Kidney epithelial cell (primary cell): ENCODE measurements around the gene PTX4. TPM values are rescaled to one million over a fixed set of nuclear protein-coding genes. Genes with fewer than 3 reads are reported as not detected.

Experiments used
- DNase-seq: peaks from one replicate; pipeline ENCODE4 v3.0.0-alpha.2; 2010; ENCODE audit warnings: low read depth
- H3K27me3 ChIP-seq: 2 replicates; pipeline ENCODE4 v1.6.0; 2011; ENCODE audit warnings: low read length; ENCODE audit not compliant: control insufficient read depth, insufficient read depth
- H3K36me3 ChIP-seq: 2 replicates; pipeline ENCODE4 v1.5.1; 2011; ENCODE audit warnings: low read length; ENCODE audit not compliant: control insufficient read depth, insufficient read depth
- H3K4me3 ChIP-seq: 2 replicates; pipeline ENCODE4 v1.5.1; 2011; ENCODE audit warnings: low read depth, mild to moderate bottlenecking, control low read depth, low read length
- total RNA-seq: library from RNA; depleted of rRNA; stranded (reverse); fragments of >200 nt; gene quantifications from 2 replicates; pipeline ENCODE4 v1.2.3, GENCODE V29; 2015
- TF ChIP-seq, protein P1 (sequence below): IDR thresholded peaks from 2 replicates; pipeline ENCODE4 v1.5.1; 2011; ENCODE audit warnings: mild to moderate bottlenecking, moderate library complexity, low read length, control low read depth, inconsistent platforms; ENCODE audit not compliant: insufficient read depth, poor library complexity, severe bottlenecking

PTX4 gene
- total RNA-seq, 1 donor from 2014 or later, result not detected

DNA sequence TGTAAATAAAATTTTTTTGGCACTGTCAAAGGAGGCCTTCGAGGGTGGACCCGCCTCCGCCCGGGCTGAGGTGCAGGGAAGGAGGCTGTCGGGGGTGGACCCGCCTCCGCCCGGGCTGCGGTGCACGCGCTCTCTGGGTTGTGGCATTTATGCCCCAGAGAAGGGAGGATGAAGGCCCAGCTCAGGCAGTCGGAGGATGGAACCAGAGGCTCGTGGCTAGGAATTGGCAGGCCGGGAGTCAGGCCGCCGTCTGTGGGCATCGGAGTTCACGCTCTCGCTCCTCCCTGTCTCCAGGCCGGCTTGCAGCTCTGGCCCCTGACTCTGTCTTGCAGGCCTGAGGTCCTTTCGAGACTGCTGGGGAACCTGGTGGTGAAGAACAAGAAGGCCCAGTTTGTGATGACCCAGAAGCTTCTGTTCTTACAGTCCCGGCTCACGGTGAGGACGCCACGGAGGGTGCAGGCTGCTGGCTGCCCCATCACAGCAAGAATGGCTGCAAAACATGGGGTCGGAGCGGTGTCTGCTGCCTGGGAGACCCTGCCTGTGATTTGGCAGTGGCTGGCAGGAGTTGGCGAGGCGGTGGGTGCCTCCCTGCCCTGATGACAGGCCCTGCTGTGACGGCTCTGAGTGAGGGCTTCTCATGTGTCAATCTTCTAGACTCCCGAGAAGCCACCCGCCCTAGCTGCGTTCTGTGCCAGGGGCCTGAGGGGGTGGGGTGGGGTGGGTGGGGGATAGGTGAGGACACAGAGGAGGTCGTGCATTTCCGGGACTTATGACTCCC lies 10.3 kb upstream of the PTX4 start:
- TF ChIP-seq, protein P1, sequence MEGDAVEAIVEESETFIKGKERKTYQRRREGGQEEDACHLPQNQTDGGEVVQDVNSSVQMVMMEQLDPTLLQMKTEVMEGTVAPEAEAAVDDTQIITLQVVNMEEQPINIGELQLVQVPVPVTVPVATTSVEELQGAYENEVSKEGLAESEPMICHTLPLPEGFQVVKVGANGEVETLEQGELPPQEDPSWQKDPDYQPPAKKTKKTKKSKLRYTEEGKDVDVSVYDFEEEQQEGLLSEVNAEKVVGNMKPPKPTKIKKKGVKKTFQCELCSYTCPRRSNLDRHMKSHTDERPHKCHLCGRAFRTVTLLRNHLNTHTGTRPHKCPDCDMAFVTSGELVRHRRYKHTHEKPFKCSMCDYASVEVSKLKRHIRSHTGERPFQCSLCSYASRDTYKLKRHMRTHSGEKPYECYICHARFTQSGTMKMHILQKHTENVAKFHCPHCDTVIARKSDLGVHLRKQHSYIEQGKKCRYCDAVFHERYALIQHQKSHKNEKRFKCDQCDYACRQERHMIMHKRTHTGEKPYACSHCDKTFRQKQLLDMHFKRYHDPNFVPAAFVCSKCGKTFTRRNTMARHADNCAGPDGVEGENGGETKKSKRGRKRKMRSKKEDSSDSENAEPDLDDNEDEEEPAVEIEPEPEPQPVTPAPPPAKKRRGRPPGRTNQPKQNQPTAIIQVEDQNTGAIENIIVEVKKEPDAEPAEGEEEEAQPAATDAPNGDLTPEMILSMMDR, result no peak
- H3K36me3 ChIP-seq, result peaks cover 1% of the 10 kb centered on the region
- DNase-seq, result no peak
- no peak overlapping the region for H3K4me3 ChIP-seq
- H3K27me3 ChIP-seq, result no peaks in the 10 kb centered on the region

DNA sequence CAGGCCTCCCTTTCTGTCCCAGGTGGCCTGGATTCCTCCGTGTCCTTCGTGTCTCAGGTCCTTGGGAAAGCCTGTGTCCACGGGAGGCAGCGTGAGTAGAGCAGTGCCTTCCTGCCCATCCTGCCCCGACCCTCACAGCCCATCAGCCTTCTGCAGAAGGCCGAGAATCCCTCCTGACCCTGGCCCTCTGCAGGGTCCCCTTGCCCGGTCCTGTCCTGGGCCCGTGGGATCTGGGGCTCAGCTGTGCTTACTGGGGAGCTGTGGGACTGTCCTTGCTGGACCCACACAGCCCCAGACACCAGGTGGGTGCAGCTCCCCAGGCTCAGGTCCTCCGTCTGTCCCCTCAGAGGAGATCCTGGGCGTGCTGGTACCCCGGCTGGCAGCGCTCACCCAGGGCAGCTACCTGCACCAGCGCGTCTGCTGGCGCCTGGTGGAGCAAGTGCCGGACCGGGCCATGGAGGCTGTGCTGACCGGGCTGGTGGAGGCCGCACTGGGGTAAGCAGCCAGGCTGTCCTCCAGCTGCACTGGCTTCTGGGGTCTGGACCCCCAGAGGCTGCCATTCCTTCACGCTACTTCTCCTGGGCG lies 8.4 kb upstream of the PTX4 start:
- TF ChIP-seq, protein P1, result no peak
- no peak overlapping the region for H3K4me3 ChIP-seq
- DNase-seq, result no peak
- no peaks in the 10 kb centered on the region for H3K36me3 ChIP-seq
- H3K27me3 ChIP-seq, result no peaks in the 10 kb centered on the region

DNA sequence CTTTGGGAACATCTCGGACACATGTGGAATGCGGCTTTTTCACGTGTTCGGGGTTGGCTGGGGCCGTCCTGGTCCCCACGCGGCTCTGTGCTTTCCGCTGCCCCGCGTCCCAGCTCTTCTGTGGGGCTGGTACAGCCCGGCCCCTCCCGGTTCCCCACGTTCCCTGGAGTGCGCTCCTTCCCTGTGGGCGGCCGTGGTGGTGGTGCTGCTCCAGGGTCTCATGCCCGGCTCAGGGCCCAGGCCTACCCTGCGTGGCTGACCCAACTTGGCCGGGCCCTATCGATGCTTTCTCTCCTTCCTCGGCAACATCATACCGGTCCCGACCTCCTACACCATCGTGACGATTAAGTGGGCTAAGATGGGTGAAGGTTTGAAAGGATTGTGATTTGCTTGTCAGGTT lies 7.7 kb upstream of the PTX4 start:
- Histone ChIP-seq H3K27me3 (no peaks in the 10 kb centered on the region), H3K4me3 (no peak overlapping the region), H3K36me3 (no peaks in the 10 kb centered on the region)
- no peak for DNase-seq
- TF ChIP-seq, protein P1, result no peak

DNA sequence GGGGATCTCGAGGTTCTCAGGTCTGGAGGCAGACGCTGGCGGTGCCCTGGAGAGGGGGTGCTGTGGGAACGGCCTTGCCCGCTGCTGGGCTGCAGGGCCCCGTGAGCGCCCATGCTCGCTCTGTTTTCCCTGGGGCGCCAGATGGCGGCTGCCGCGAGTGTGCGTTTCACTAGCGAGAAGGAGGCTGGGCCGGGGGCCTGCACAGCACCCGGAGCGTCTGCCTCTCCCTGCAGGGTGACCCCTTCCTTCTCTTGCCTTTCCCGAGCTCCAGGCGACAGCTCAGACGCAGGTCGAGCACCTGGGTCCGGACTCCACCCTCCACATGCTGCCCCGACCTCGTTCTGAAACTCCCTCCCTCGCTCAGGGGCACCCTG lies 7.1 kb upstream of the PTX4 start:
- no peak for DNase-seq
- no peaks in the 10 kb centered on the region for H3K36me3 ChIP-seq
- TF ChIP-seq, protein P1, result no peak

DNA sequence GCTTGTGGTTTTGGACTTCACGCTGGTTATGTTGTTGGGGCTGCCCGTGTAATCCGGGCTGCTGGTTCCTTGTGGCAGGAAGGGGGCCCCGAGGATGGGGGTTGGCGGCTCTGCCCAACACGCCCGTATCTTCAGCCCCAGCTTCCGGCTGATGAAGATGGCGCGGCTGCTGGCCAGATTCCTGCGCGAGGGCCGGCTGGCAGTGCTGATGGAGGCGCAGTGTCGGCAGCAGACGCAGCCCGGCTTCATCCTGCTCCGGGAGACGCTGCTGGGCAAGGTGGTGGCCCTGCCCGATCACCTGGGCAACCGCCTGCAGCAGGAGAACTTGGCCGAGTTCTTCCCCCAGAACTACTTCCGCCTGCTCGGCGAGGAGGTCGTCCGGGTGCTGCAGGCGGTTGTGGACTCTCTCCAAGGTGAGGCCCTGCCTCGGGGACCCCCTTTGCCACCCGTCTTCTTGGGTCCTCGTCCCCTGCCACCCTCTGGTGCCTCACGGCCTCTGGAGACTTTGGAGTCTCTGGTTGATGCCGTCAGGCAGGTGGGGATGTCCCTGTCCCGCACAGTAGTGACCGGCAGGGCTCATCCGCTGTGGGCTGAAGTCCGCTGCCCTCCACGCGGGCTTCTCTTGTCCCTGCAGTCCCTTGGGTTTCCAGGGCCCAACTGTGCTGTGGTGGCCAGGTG lies 6.6 kb upstream of the PTX4 start:
- TF ChIP-seq, protein P1, result no peak
- Histone ChIP-seq H3K27me3 (no peaks in the 10 kb centered on the region), H3K36me3 (no peaks in the 10 kb centered on the region), H3K4me3 (no peak overlapping the region)
- DNase-seq, result no peak

More for the DNA sequence above, 7.1 kb upstream of the PTX4 start:
- H3K27me3 ChIP-seq, result no peaks in the 10 kb centered on the region
- H3K4me3 ChIP-seq, result no peak overlapping the region
